ENCODE results near the gene NHERF2.

GRCh38 chr16:2048116-2048543, 21.4 kb downstream of the NHERF2 start:
- no peak for TF ChIP-seq MTA3 (IDR thresholded peaks at IDR 0.05; ENCODE audit: borderline replicate concordance)
- TF ChIP-seq NFIC (IDR thresholded peaks at IDR 0.05) = no peak
- no peak for TF ChIP-seq CTCF (IDR thresholded peaks at IDR 0.05 in 2 of 3, conservative IDR thresholded peaks at IDR 0.05 in 1 of 3; ENCODE audit: insufficient read depth in 2 of 3, low read depth in 1 of 3, low read length in 3 of 3)
- TF ChIP-seq ZNF282 (CRISPR knock-in tag; IDR thresholded peaks at IDR 0.05) = no peak
- TF ChIP-seq SAP30 (IDR thresholded peaks at IDR 0.05; ENCODE audit: borderline replicate concordance, insufficient read depth, low read depth, low read length, poor library complexity, severe bottlenecking) = no peak
- TF ChIP-seq USF2 (CRISPR knock-in tag; IDR thresholded peaks at IDR 0.05) = no peak
- TF ChIP-seq FOXP1 (CRISPR knock-in tag; IDR thresholded peaks at IDR 0.05) = no peak
- no peak for TF ChIP-seq MLX (CRISPR knock-in tag; conservative IDR thresholded peaks at IDR 0.05)

All from K562 (cell line).